ENCODE measurements around the gene AHCTF1.

The AHCTF1 gene, protein sequence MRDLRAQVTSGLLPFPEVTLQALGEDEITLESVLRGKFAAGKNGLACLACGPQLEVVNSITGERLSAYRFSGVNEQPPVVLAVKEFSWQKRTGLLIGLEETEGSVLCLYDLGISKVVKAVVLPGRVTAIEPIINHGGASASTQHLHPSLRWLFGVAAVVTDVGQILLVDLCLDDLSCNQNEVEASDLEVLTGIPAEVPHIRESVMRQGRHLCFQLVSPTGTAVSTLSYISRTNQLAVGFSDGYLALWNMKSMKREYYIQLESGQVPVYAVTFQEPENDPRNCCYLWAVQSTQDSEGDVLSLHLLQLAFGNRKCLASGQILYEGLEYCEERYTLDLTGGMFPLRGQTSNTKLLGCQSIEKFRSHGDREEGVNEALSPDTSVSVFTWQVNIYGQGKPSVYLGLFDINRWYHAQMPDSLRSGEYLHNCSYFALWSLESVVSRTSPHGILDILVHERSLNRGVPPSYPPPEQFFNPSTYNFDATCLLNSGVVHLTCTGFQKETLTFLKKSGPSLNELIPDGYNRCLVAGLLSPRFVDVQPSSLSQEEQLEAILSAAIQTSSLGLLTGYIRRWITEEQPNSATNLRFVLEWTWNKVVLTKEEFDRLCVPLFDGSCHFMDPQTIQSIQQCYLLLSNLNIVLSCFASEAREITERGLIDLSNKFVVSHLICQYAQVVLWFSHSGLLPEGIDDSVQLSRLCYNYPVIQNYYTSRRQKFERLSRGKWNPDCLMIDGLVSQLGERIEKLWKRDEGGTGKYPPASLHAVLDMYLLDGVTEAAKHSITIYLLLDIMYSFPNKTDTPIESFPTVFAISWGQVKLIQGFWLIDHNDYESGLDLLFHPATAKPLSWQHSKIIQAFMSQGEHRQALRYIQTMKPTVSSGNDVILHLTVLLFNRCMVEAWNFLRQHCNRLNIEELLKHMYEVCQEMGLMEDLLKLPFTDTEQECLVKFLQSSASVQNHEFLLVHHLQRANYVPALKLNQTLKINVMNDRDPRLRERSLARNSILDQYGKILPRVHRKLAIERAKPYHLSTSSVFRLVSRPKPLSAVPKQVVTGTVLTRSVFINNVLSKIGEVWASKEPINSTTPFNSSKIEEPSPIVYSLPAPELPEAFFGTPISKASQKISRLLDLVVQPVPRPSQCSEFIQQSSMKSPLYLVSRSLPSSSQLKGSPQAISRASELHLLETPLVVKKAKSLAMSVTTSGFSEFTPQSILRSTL (N-terminal part only)

DNA sequence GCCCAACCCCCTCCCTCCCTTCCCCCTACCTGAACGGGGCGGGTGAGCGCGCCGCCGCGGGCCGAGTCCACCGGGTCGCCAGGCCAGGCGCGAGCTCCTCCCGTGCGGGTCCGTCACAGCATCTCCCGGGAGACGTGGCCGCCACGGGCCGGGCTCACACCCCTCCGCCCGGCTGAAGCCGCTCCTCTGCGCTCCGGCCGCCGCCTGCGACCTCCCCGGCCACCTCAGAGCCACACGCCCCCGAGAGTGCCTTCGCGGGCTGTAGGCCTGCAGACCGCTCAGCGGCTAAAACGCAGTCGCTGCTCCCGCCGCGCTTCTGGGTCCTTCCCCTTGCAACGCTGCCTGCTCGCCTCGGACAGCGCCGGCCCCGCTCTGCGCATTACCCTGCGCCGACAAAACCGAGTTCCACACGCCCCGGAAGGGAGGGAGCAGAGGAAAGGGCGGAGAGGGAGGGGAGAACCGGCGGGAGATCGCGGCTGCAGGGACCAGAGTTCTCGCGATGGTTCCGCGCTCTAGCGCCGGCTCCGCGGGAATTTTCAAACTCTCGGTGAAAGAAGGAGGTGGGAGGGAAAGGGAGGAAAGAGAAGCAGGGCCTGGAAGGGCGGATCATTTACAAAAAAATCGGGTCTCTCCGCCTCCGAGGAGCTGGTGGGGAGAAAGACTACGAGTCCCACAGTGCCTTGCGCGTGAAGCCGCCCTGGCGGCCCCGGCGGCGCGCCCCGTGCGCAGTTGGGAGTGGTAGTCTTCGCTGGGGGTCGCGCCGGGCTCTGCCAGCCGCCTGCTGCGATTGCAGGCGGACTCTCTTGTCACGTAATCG lies at the start of gene AHCTF1:
AHCTF1 (minus strand) TSS at position 400 of the 817 bp plus-strand sequence. CDS start 13,578 bp downstream, outside the sequence.
- TF ChIP-seq ZFX (IDR thresholded peaks at IDR 0.05; ENCODE audit: borderline replicate concordance) = no peak
- TF ChIP-seq, protein P1, sequence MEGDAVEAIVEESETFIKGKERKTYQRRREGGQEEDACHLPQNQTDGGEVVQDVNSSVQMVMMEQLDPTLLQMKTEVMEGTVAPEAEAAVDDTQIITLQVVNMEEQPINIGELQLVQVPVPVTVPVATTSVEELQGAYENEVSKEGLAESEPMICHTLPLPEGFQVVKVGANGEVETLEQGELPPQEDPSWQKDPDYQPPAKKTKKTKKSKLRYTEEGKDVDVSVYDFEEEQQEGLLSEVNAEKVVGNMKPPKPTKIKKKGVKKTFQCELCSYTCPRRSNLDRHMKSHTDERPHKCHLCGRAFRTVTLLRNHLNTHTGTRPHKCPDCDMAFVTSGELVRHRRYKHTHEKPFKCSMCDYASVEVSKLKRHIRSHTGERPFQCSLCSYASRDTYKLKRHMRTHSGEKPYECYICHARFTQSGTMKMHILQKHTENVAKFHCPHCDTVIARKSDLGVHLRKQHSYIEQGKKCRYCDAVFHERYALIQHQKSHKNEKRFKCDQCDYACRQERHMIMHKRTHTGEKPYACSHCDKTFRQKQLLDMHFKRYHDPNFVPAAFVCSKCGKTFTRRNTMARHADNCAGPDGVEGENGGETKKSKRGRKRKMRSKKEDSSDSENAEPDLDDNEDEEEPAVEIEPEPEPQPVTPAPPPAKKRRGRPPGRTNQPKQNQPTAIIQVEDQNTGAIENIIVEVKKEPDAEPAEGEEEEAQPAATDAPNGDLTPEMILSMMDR (IDR thresholded peaks at IDR 0.05) = no peak; the same call in 1 of the 2 replicates
- H3K27ac ChIP-seq = peak within 1 kb of the TSS; percentile 98

DNA sequence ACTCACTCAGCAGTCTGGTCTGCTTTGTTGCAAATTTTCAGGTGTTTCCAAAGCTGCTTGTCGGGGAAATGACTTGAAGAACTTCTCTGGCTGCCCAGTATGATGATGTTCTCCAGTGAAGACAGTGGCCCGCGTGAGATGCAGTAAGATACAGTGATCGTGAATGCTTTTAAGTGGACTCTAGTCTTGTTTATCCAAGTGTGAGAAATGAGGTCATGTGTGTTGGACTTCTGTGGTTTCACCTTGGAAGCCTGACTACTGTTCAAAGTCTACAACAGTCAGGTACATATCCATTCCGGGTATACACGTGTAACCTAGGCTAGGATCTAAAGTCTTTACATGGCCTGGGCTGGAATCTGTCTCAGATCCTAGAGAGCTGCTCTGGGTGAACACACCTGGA lies 47.0 kb upstream of the AHCTF1 start:
- TF ChIP-seq, protein P1 (IDR thresholded peaks at IDR 0.05) = no peak
- TF ChIP-seq ZFX (IDR thresholded peaks at IDR 0.05; ENCODE audit: borderline replicate concordance) = no peak
- no peak overlapping the region for H3K27ac ChIP-seq

DNA sequence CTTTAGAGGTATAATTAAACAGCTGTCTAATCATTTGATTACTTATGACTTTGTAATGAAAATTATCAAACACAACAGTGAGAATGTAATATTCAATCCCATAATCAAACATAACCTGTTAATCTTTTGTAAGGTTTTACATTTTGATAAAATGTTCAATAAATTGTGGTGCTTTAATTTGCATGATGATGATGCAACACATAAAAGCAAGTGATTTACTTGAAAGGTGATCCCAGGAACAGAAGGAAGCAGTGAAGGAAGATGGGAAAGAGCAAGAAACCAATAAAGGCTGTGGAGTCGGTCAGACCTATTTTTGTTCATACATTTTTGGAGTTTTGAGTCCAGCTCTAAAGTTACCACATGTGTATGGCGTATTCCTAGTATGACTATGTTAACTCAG lies 46.5 kb upstream of the AHCTF1 start:
- TF ChIP-seq ZFX (IDR thresholded peaks at IDR 0.05; ENCODE audit: borderline replicate concordance) = no peak
- TF ChIP-seq, protein P1 (IDR thresholded peaks at IDR 0.05) = no peak
- H3K27ac ChIP-seq = no peak overlapping the region

DNA sequence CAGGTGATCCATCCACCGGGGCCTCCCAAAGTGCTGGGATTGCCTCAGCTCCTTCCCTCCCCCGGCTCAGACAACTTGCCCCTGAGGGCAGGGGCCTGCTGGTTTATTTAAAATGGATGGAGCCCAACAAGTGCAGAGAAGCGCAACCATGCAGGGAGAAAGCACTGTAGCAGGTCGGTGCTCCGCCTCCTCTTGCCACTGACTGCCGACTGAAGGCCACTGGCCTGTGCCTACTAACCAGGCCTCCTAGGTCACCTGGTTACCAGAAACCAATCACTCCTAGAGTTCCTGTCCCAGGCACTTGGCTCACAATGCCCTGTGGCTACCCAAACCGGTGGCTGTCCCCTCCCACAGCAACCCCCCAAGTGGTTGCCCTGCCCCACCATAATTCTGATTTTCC lies 40.2 kb upstream of the AHCTF1 start:
- TF ChIP-seq, protein P1 (IDR thresholded peaks at IDR 0.05) = no peak
- TF ChIP-seq ZFX (IDR thresholded peaks at IDR 0.05; ENCODE audit: borderline replicate concordance) = no peak

DNA sequence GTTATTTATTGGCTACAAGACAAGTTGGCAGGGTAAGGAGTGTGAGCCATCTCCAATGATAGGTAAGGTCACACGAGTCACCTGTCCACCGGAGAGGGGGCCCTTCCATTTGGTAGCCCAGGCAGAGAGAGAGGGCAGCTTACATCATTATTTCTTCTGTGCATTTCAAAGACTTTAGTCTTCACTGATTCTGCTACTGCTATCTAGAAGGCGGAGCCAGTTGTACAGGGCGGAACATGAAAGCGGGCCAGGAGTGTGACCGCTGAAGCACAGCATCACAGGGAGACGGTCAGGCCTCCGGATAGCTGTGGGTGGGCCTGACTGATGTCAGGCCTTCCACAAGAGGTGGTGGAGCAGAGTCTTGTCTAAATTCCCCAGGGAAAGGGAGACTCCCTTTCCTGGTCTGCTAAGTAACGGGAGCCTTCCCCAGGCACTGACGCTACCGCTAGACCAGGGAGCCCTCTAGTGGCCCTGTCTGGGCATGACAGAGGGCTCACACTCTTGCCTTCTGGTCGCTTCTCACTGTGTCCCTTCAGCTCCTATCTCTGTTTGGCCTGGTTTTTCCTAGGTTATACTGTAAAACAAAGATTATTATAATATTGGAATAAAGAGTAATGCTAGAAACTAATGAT lies 39.5 kb upstream of the AHCTF1 start:
- TF ChIP-seq ZFX (IDR thresholded peaks at IDR 0.05; ENCODE audit: borderline replicate concordance) = no peak
- TF ChIP-seq, protein P1 (IDR thresholded peaks at IDR 0.05) = peak; percentile 93
- H3K27ac ChIP-seq = no peak overlapping the region

More for the DNA sequence above, 40.2 kb upstream of the AHCTF1 start:
- no peak overlapping the region for H3K27ac ChIP-seq

DNA sequence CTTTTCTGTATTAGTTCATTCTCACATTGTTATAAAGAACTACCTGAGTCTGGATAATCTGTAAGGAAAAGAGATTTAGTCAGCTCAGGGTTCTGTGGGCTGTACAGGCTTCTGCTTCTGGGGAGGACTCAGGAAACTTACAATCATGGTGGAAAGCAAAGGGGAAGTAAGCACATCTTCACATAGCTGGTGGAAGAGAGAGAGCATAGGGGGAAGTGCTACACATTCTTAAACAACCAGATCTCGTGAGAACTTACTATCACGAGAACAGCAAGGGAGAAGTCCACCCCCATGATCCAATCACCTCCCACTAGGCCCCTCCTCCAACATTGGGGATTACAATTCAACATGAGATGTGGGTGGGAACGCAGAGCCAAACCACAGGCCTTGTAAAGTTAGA lies 37.9 kb upstream of the AHCTF1 start:
- no peak overlapping the region for H3K27ac ChIP-seq
- TF ChIP-seq ZFX (IDR thresholded peaks at IDR 0.05; ENCODE audit: borderline replicate concordance) = no peak
- TF ChIP-seq, protein P1 (IDR thresholded peaks at IDR 0.05) = no peak

Data from 22Rv1 (cell line).